WTC11 (cell line): ENCODE results near the gene ZNF554. TPM values are rescaled to one million over a fixed set of nuclear protein-coding genes. Genes with fewer than 3 reads are reported as not detected.
A peak's percentile ranks its signal among the peaks of the same experiment; 100 is the strongest.

ENCODE experiments used
- ATAC-seq: fragments of 200-7000 bp; cut with Tn5 transposase; 2 replicates; pipeline ENCODE4 v1.10.0; 2021; ENCODE audit warnings: mild to moderate bottlenecking, moderate library complexity
- CTCF ChIA-PET: fragments of 300-600 bp; sonication (Branson Sonifier 250); formaldehyde crosslinking; loops from one replicate; lab custom pipeline; 2021; ENCODE audit warnings: antibody characterized with exemption; lab: Charles Lee
- POLR2A ChIA-PET: fragments of 350-600 bp; sonication (Branson Sonifier 250); formaldehyde crosslinking; loops from one replicate; lab custom pipeline; 2021; ENCODE audit warnings: antibody characterized with exemption; lab: Charles Lee
- DNase-seq: peaks from one replicate; pipeline ENCODE4 v3.0.0; 2021; ENCODE audit warnings: low spot score
- H3K27ac Mint-ChIP-seq: 2 replicates; pipeline ENCODE4 v1.8.0; 2021; ENCODE audit warnings: mixed read lengths
- H3K27me3 Mint-ChIP-seq: 2 replicates; pipeline ENCODE4 v1.8.0; 2021; ENCODE audit warnings: low read depth, mild to moderate bottlenecking, moderate library complexity, mixed read lengths
- H3K36me3 Mint-ChIP-seq: 2 replicates; pipeline ENCODE4 v1.8.0; 2021; ENCODE audit warnings: mixed read lengths
- H3K4me1 Mint-ChIP-seq: 2 replicates; pipeline ENCODE4 v1.8.0; 2022; ENCODE audit warnings: mixed read lengths
- H3K4me3 Mint-ChIP-seq: 2 replicates; pipeline ENCODE4 v1.8.0; 2021; ENCODE audit warnings: mild to moderate bottlenecking, moderate library complexity, mixed read lengths
- H3K9me3 Mint-ChIP-seq: 2 replicates; pipeline ENCODE4 v1.8.0; 2021; ENCODE audit warnings: mixed read lengths
- ELF4 ChIP-seq: sonication (generic); formaldehyde crosslinking; IDR thresholded peaks from 2 replicates; pipeline ENCODE4 v1.8.1; 2022; ENCODE audit warnings: low read depth, mild to moderate bottlenecking, moderate library complexity, missing genetic modification reagents
- MXD4 ChIP-seq: fragments of 250-450 bp; sonication (Bioruptor Pico); IDR thresholded peaks from 2 replicates; pipeline ENCODE4 v1.8.0; 2021; ENCODE audit warnings: mild to moderate bottlenecking, moderate library complexity, borderline replicate concordance
- MYBL2 ChIP-seq: sonication (generic); formaldehyde crosslinking; IDR thresholded peaks from 2 replicates; pipeline ENCODE4 v1.8.1; 2023; ENCODE audit warnings: mild to moderate bottlenecking, moderate library complexity, missing genetic modification reagents
- NFATC4 ChIP-seq: fragments of 250-450 bp; sonication (Bioruptor Pico); IDR thresholded peaks from 2 replicates; pipeline ENCODE4 v1.9.0; 2021; ENCODE audit warnings: mild to moderate bottlenecking
- NFE2L1 ChIP-seq: sonication (generic); formaldehyde crosslinking; IDR thresholded peaks from 2 replicates; pipeline ENCODE4 v1.8.1; 2023; ENCODE audit warnings: missing genetic modification reagents
- RELA ChIP-seq: sonication (generic); formaldehyde crosslinking; IDR thresholded peaks from 2 replicates; pipeline ENCODE4 v1.8.1; 2022; ENCODE audit warnings: missing genetic modification reagents, mild to moderate bottlenecking, borderline replicate concordance
- TCF7 ChIP-seq: sonication (generic); formaldehyde crosslinking; IDR thresholded peaks from 2 replicates; pipeline ENCODE4 v1.8.0; 2022; ENCODE audit warnings: mild to moderate bottlenecking, low read depth, missing genetic modification reagents, moderate library complexity
- TEAD4 ChIP-seq: sonication (generic); formaldehyde crosslinking; IDR thresholded peaks from 2 replicates; pipeline ENCODE4 v1.8.0; 2022; ENCODE audit warnings: mild to moderate bottlenecking, missing genetic modification reagents
- ZNF232 ChIP-seq: sonication (generic); formaldehyde crosslinking; IDR thresholded peaks from 2 replicates; pipeline ENCODE4 v1.8.0; 2022; ENCODE audit warnings: mild to moderate bottlenecking, missing genetic modification reagents
- ZNF263 ChIP-seq: sonication (generic); formaldehyde crosslinking; IDR thresholded peaks from 2 replicates; pipeline ENCODE4 v1.8.1; 2022; ENCODE audit warnings: low read depth, mild to moderate bottlenecking, moderate library complexity, missing genetic modification reagents
- total RNA-seq: library from RNA; stranded (reverse); gene quantifications from 3 replicates; pipeline ENCODE4 v1.2.3, GENCODE V29; 2021
- TF ChIP-seq, protein P1 (sequence below): sonication (generic); formaldehyde crosslinking; IDR thresholded peaks from 2 replicates; pipeline ENCODE4 v1.8.1; 2022; ENCODE audit warnings: mild to moderate bottlenecking, missing genetic modification reagents, moderate library complexity, borderline replicate concordance
- TF ChIP-seq, protein P2 (sequence below): fragments of 200-600 bp; IDR thresholded peaks from 2 replicates; pipeline ENCODE4 v1.8.0; 2022; ENCODE audit warnings: antibody characterized with exemption
- TF ChIP-seq, protein P3 (sequence below): sonication (generic); formaldehyde crosslinking; IDR thresholded peaks from 2 replicates; pipeline ENCODE4 v1.8.0; 2022; ENCODE audit warnings: missing genetic modification reagents
- TF ChIP-seq, protein P4 (sequence below): fragments of 250-450 bp; sonication (Bioruptor Pico); IDR thresholded peaks from 2 replicates; pipeline ENCODE4 v1.9.0; 2021; ENCODE audit warnings: mild to moderate bottlenecking, borderline replicate concordance
- TF ChIP-seq, protein P5 (sequence below): sonication (generic); formaldehyde crosslinking; IDR thresholded peaks from 2 replicates; pipeline ENCODE4 v1.8.0; 2022; ENCODE audit warnings: mild to moderate bottlenecking, missing genetic modification reagents
- TF ChIP-seq, protein P6 (sequence below): sonication (generic); formaldehyde crosslinking; IDR thresholded peaks from 2 replicates; pipeline ENCODE4 v1.8.1; 2023; ENCODE audit warnings: mild to moderate bottlenecking, missing genetic modification reagents
- TF ChIP-seq, protein P7 (sequence below): sonication (generic); formaldehyde crosslinking; IDR thresholded peaks from 2 replicates; pipeline ENCODE4 v1.8.0; 2023; ENCODE audit warnings: mild to moderate bottlenecking, missing genetic modification reagents

The ZNF554 gene
- total RNA-seq, 1 experiment from 2014 or later: 5.7 TPM

DNA sequence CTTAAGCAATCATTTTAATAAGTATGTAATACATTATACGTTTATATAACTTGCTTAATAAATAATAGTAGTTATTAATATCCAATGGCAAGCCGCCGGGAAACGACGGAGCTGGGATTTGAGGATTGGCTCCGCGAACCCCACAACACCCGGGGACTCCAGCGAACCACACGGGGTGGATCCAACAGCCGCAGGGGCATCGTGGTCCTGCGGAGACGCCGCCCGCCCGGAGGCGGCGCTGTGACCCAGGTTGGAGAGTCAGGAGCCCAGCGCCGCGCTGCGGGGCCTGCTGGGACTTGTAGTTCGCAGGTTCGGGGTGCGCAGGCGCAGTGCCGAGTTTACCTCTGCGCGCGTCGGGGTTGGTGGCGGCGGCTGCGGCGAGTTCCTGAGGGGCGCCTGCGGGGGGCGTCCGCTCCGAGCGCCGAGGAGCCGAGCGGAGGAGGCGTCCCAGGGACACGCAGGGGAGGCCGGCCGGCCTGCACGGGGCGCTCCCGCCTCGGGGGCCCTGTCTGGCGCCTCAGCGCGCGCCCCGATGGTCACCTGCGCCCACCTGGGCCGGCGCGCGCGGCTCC lies at the start of gene ZNF554 (continued):
- TF ChIP-seq, protein P1, sequence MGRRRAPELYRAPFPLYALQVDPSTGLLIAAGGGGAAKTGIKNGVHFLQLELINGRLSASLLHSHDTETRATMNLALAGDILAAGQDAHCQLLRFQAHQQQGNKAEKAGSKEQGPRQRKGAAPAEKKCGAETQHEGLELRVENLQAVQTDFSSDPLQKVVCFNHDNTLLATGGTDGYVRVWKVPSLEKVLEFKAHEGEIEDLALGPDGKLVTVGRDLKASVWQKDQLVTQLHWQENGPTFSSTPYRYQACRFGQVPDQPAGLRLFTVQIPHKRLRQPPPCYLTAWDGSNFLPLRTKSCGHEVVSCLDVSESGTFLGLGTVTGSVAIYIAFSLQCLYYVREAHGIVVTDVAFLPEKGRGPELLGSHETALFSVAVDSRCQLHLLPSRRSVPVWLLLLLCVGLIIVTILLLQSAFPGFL (CRISPR knock-in tag): no peak
- TF ChIP-seq TCF7 (CRISPR knock-in tag) (no peak), MXD4 (CRISPR knock-in tag) (no peak), ELF4 (CRISPR knock-in tag) (no peak), ZNF263 (no peak), NFATC4 (CRISPR knock-in tag) (no peak)
- TF ChIP-seq, protein P2, sequence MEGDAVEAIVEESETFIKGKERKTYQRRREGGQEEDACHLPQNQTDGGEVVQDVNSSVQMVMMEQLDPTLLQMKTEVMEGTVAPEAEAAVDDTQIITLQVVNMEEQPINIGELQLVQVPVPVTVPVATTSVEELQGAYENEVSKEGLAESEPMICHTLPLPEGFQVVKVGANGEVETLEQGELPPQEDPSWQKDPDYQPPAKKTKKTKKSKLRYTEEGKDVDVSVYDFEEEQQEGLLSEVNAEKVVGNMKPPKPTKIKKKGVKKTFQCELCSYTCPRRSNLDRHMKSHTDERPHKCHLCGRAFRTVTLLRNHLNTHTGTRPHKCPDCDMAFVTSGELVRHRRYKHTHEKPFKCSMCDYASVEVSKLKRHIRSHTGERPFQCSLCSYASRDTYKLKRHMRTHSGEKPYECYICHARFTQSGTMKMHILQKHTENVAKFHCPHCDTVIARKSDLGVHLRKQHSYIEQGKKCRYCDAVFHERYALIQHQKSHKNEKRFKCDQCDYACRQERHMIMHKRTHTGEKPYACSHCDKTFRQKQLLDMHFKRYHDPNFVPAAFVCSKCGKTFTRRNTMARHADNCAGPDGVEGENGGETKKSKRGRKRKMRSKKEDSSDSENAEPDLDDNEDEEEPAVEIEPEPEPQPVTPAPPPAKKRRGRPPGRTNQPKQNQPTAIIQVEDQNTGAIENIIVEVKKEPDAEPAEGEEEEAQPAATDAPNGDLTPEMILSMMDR: peak; percentile 89
- TF ChIP-seq, protein P3, sequence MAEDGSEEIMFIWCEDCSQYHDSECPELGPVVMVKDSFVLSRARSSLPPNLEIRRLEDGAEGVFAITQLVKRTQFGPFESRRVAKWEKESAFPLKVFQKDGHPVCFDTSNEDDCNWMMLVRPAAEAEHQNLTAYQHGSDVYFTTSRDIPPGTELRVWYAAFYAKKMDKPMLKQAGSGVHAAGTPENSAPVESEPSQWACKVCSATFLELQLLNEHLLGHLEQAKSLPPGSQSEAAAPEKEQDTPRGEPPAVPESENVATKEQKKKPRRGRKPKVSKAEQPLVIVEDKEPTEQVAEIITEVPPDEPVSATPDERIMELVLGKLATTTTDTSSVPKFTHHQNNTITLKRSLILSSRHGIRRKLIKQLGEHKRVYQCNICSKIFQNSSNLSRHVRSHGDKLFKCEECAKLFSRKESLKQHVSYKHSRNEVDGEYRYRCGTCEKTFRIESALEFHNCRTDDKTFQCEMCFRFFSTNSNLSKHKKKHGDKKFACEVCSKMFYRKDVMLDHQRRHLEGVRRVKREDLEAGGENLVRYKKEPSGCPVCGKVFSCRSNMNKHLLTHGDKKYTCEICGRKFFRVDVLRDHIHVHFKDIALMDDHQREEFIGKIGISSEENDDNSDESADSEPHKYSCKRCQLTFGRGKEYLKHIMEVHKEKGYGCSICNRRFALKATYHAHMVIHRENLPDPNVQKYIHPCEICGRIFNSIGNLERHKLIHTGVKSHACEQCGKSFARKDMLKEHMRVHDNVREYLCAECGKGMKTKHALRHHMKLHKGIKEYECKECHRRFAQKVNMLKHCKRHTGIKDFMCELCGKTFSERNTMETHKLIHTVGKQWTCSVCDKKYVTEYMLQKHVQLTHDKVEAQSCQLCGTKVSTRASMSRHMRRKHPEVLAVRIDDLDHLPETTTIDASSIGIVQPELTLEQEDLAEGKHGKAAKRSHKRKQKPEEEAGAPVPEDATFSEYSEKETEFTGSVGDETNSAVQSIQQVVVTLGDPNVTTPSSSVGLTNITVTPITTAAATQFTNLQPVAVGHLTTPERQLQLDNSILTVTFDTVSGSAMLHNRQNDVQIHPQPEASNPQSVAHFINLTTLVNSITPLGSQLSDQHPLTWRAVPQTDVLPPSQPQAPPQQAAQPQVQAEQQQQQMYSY (CRISPR knock-in tag): peak; percentile 91

DNA sequence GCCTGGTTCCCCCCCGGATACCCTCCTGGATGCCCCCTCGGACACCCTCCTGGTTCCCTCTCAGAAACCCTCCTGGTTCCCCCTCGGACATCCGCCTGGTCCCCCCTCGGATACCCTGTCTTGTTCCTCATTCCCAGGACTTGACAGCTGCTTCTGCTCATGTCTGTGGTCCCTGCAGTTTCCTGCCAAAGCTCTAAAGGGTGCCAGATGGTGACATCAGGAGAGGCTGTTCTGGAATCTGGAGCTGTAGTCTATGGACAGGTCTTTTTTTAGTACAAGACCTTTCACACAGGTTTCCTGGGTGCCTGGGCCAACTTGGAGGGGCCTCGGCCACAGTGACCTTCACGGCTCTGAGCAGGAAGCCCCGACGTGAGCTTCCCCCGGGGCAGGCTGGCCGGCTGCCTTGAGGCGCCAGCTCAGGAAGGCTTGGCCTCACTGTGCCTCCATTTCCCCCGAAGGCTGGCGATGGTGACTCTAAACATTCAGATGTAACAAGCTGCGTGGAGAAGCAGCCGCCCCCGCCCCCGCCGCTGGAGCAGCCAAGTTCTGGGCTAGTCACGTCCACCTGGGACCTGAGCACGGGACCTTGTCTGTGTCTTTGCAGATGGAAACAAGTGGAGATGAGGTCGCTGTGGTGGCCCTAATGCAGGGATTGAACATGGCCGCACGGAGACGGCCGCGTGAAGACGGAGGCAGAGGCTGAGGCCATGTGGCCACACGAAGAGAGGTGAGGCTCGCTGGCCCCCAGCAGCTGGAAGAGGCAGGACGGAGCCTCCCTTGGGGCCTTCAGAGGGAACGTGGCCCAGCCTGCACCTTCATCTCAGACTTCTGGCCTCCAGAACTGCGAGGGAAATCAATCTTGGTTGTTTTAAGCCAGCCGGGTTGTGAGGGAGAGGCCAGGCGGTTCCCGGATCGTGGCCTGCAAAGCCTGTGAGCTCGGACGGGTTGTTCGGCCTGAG lies 49.3 kb upstream of the ZNF554 start:
- Mint-ChIP-seq H3K27me3 (no peaks in the 10 kb centered on the region), H3K4me3 (no peak overlapping the region), H3K27ac (no peak overlapping the region), H3K9me3 (no peaks in the 10 kb centered on the region), H3K4me1 (no peaks in the 10 kb centered on the region), H3K36me3 (peaks cover 2% of the 10 kb centered on the region; the same call in 1 of the 2 replicates)
- POLR2A ChIA-PET: interaction anchor here (0.6 kb wide), 1 partner anchor 1205 kb away, joined by 6 read pairs; no protein-coding TSS in a partner anchor
- CTCF ChIA-PET: interaction anchor here (0.7 kb wide), 1 partner anchor 20 kb away, joined by 3 read pairs; no protein-coding TSS in a partner anchor
- ATAC-seq: no peak
- TF ChIP-seq MYBL2 (no peak), NFE2L1 (CRISPR knock-in tag) (no peak), TEAD4 (CRISPR knock-in tag) (no peak), ZNF232 (CRISPR knock-in tag) (no peak), RELA (CRISPR knock-in tag) (no peak)
- TF ChIP-seq, protein P4, sequence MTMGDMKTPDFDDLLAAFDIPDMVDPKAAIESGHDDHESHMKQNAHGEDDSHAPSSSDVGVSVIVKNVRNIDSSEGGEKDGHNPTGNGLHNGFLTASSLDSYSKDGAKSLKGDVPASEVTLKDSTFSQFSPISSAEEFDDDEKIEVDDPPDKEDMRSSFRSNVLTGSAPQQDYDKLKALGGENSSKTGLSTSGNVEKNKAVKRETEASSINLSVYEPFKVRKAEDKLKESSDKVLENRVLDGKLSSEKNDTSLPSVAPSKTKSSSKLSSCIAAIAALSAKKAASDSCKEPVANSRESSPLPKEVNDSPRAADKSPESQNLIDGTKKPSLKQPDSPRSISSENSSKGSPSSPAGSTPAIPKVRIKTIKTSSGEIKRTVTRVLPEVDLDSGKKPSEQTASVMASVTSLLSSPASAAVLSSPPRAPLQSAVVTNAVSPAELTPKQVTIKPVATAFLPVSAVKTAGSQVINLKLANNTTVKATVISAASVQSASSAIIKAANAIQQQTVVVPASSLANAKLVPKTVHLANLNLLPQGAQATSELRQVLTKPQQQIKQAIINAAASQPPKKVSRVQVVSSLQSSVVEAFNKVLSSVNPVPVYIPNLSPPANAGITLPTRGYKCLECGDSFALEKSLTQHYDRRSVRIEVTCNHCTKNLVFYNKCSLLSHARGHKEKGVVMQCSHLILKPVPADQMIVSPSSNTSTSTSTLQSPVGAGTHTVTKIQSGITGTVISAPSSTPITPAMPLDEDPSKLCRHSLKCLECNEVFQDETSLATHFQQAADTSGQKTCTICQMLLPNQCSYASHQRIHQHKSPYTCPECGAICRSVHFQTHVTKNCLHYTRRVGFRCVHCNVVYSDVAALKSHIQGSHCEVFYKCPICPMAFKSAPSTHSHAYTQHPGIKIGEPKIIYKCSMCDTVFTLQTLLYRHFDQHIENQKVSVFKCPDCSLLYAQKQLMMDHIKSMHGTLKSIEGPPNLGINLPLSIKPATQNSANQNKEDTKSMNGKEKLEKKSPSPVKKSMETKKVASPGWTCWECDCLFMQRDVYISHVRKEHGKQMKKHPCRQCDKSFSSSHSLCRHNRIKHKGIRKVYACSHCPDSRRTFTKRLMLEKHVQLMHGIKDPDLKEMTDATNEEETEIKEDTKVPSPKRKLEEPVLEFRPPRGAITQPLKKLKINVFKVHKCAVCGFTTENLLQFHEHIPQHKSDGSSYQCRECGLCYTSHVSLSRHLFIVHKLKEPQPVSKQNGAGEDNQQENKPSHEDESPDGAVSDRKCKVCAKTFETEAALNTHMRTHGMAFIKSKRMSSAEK: no peak
- TF ChIP-seq, protein P5, sequence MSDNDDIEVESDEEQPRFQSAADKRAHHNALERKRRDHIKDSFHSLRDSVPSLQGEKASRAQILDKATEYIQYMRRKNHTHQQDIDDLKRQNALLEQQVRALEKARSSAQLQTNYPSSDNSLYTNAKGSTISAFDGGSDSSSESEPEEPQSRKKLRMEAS: no peak
- TF ChIP-seq, protein P6, sequence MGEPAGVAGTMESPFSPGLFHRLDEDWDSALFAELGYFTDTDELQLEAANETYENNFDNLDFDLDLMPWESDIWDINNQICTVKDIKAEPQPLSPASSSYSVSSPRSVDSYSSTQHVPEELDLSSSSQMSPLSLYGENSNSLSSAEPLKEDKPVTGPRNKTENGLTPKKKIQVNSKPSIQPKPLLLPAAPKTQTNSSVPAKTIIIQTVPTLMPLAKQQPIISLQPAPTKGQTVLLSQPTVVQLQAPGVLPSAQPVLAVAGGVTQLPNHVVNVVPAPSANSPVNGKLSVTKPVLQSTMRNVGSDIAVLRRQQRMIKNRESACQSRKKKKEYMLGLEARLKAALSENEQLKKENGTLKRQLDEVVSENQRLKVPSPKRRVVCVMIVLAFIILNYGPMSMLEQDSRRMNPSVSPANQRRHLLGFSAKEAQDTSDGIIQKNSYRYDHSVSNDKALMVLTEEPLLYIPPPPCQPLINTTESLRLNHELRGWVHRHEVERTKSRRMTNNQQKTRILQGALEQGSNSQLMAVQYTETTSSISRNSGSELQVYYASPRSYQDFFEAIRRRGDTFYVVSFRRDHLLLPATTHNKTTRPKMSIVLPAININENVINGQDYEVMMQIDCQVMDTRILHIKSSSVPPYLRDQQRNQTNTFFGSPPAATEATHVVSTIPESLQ (CRISPR knock-in tag): no peak
- TF ChIP-seq, protein P7, sequence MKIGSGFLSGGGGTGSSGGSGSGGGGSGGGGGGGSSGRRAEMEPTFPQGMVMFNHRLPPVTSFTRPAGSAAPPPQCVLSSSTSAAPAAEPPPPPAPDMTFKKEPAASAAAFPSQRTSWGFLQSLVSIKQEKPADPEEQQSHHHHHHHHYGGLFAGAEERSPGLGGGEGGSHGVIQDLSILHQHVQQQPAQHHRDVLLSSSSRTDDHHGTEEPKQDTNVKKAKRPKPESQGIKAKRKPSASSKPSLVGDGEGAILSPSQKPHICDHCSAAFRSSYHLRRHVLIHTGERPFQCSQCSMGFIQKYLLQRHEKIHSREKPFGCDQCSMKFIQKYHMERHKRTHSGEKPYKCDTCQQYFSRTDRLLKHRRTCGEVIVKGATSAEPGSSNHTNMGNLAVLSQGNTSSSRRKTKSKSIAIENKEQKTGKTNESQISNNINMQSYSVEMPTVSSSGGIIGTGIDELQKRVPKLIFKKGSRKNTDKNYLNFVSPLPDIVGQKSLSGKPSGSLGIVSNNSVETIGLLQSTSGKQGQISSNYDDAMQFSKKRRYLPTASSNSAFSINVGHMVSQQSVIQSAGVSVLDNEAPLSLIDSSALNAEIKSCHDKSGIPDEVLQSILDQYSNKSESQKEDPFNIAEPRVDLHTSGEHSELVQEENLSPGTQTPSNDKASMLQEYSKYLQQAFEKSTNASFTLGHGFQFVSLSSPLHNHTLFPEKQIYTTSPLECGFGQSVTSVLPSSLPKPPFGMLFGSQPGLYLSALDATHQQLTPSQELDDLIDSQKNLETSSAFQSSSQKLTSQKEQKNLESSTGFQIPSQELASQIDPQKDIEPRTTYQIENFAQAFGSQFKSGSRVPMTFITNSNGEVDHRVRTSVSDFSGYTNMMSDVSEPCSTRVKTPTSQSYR (CRISPR knock-in tag): no peak
- no peak for DNase-seq
